Loucy (cell line): ENCODE measurements around the gene CAPN9.
A peak's percentile ranks its signal among the peaks of the same experiment; 100 is the strongest.

ENCODE experiments used
- H2AFZ ChIP-seq: fragments of 200-600 bp; sonication (generic); 2 replicates; pipeline ENCODE4 v1.6.0; 2016; ENCODE audit warnings: antibody characterized with exemption, mild to moderate bottlenecking, low read length, moderate library complexity
- H3F3A ChIP-seq: fragments of 200-600 bp; 2 replicates; pipeline ENCODE4 v1.6.0; 2016; ENCODE audit warnings: antibody characterized with exemption, low read depth, mild to moderate bottlenecking
- H3K27me3 ChIP-seq: fragments of 200-600 bp; sonication (generic); 2 replicates; pipeline ENCODE4 v1.6.1; 2014; ENCODE audit warnings: low read length, mild to moderate bottlenecking; ENCODE audit not compliant: insufficient read depth, poor library complexity, severe bottlenecking
- H3K36me3 ChIP-seq: fragments of 200-600 bp; sonication (generic); 2 replicates; pipeline ENCODE4 v1.6.1; 2016; ENCODE audit warnings: low read length; ENCODE audit not compliant: insufficient read depth
- H3K4me1 ChIP-seq: fragments of 200-600 bp; sonication (generic); 2 replicates; pipeline ENCODE4 v1.5.1; 2014; ENCODE audit warnings: low read length, mild to moderate bottlenecking; ENCODE audit not compliant: insufficient read depth, poor library complexity, severe bottlenecking
- H3K4me2 ChIP-seq: fragments of 200-600 bp; sonication (generic); 2 replicates; pipeline ENCODE4 v1.6.0; 2014; ENCODE audit warnings: antibody characterized with exemption, low read length, low read depth, mild to moderate bottlenecking; ENCODE audit not compliant: poor library complexity, severe bottlenecking
- H3K4me3 ChIP-seq: fragments of 200-600 bp; sonication (generic); 2 replicates; pipeline ENCODE4 v1.5.1; 2014; ENCODE audit warnings: low read length, mild to moderate bottlenecking, mixed read lengths; ENCODE audit not compliant: poor library complexity, severe bottlenecking
- H3K79me2 ChIP-seq: fragments of 200-600 bp; sonication (generic); 2 replicates; pipeline ENCODE4 v1.6.1; 2014; ENCODE audit warnings: low read length; ENCODE audit not compliant: insufficient read depth
- H3K9ac ChIP-seq: fragments of 200-600 bp; sonication (generic); 2 replicates; pipeline ENCODE4 v1.6.0; 2014; ENCODE audit warnings: mild to moderate bottlenecking, low read depth, low read length, moderate library complexity; ENCODE audit not compliant: poor library complexity, severe bottlenecking
- H3K9me2 ChIP-seq: fragments of 200-600 bp; sonication (generic); replicated peaks from 2 replicates; pipeline ENCODE4 v1.6.1; 2016; ENCODE audit warnings: low read depth, low read length, mixed read lengths
- H3K9me3 ChIP-seq: fragments of 200-600 bp; sonication (generic); 2 replicates; pipeline ENCODE4 v1.6.1; 2014; ENCODE audit warnings: mild to moderate bottlenecking, antibody characterized with exemption, low read length, low read depth; ENCODE audit not compliant: insufficient read depth
- H4K20me1 ChIP-seq: fragments of 200-600 bp; sonication (generic); 2 replicates; pipeline ENCODE4 v1.6.0; 2014; ENCODE audit warnings: antibody characterized with exemption, low read length, mild to moderate bottlenecking; ENCODE audit not compliant: insufficient read depth, poor library complexity, severe bottlenecking
- CTCF ChIP-seq: fragments of 200-600 bp; sonication (generic); conservative IDR thresholded peaks from 2 replicates; pipeline ENCODE4 v1.5.1; 2014; ENCODE audit warnings: mild to moderate bottlenecking, antibody characterized with exemption, low read length
- EZH2phosphoT487 ChIP-seq: fragments of 200-600 bp; IDR thresholded peaks from 2 replicates; pipeline ENCODE4 v1.6.1; 2018; ENCODE audit warnings: antibody characterized with exemption, mild to moderate bottlenecking, moderate library complexity, borderline replicate concordance

The CAPN9 gene

GRCh38 chr1:230790026-230790425, 42.8 kb downstream of the CAPN9 start:
- H3K9me3 ChIP-seq: no peaks in the 10 kb centered on the region
- H3K4me1 ChIP-seq: no peaks in the 10 kb centered on the region
- no peaks in the 10 kb centered on the region for H3K36me3 ChIP-seq
- no peaks in the 10 kb centered on the region for H3F3A ChIP-seq
- H3K27me3 ChIP-seq: no peaks in the 10 kb centered on the region
- TF ChIP-seq CTCF (no peak), EZH2phosphoT487 (no peak)
- H3K9me2 ChIP-seq: no peaks in the 10 kb centered on the region
- no peaks in the 10 kb centered on the region for H3K79me2 ChIP-seq
- H3K9ac ChIP-seq: no peak overlapping the region
- H4K20me1 ChIP-seq: no peaks in the 10 kb centered on the region
- no peak overlapping the region for H3K4me2 ChIP-seq
- H3K4me3 ChIP-seq: no peak overlapping the region
- H2AFZ ChIP-seq: no peak overlapping the region

- H3K4me2 ChIP-seq: no peak overlapping the region
- no peak overlapping the region for H3K9ac ChIP-seq
- H3K4me3 ChIP-seq: no peak overlapping the region
- H3K4me1 ChIP-seq: no peaks in the 10 kb centered on the region
- H3K9me3 ChIP-seq: no peaks in the 10 kb centered on the region
- H3K9me2 ChIP-seq: no peaks in the 10 kb centered on the region
- TF ChIP-seq CTCF (no peak), EZH2phosphoT487 (no peak)
- H4K20me1 ChIP-seq: no peaks in the 10 kb centered on the region
- H3F3A ChIP-seq: no peaks in the 10 kb centered on the region
- H3K27me3 ChIP-seq: no peaks in the 10 kb centered on the region
- H2AFZ ChIP-seq: no peak overlapping the region
- H3K36me3 ChIP-seq: no peaks in the 10 kb centered on the region
- no peaks in the 10 kb centered on the region for H3K79me2 ChIP-seq
These were observed 44.9 kb downstream of the CAPN9 start for GRCh38 chr1:230791986-230792564.

- no peaks in the 10 kb centered on the region for H3K27me3 ChIP-seq
- TF ChIP-seq EZH2phosphoT487: no peak
- TF ChIP-seq CTCF: peak; percentile 31; the same call in 1 of the 2 replicates
- H3K4me1 ChIP-seq: no peaks in the 10 kb centered on the region
- H3K4me3 ChIP-seq: no peak overlapping the region
- H3K9me3 ChIP-seq: no peaks in the 10 kb centered on the region
- no peaks in the 10 kb centered on the region for H3K36me3 ChIP-seq
- H4K20me1 ChIP-seq: no peaks in the 10 kb centered on the region
- no peak overlapping the region for H3K4me2 ChIP-seq
- H3K9me2 ChIP-seq: no peaks in the 10 kb centered on the region
- H3K79me2 ChIP-seq: no peaks in the 10 kb centered on the region
- no peaks in the 10 kb centered on the region for H3F3A ChIP-seq
- H2AFZ ChIP-seq: no peak overlapping the region
- H3K9ac ChIP-seq: no peak overlapping the region
These were observed 45.7 kb downstream of the CAPN9 start for GRCh38 chr1:230792691-230793462.
